AG08396 (cell line): ENCODE results near the gene GPR108.
A peak's percentile ranks its signal among the peaks of the same experiment; 100 is the strongest.

Source experiments
- DNase-seq: peaks from one replicate; pipeline ENCODE4 v3.0.0; 2012; ENCODE audit warnings: low spot score, mixed read lengths

The GPR108 gene

DNA sequence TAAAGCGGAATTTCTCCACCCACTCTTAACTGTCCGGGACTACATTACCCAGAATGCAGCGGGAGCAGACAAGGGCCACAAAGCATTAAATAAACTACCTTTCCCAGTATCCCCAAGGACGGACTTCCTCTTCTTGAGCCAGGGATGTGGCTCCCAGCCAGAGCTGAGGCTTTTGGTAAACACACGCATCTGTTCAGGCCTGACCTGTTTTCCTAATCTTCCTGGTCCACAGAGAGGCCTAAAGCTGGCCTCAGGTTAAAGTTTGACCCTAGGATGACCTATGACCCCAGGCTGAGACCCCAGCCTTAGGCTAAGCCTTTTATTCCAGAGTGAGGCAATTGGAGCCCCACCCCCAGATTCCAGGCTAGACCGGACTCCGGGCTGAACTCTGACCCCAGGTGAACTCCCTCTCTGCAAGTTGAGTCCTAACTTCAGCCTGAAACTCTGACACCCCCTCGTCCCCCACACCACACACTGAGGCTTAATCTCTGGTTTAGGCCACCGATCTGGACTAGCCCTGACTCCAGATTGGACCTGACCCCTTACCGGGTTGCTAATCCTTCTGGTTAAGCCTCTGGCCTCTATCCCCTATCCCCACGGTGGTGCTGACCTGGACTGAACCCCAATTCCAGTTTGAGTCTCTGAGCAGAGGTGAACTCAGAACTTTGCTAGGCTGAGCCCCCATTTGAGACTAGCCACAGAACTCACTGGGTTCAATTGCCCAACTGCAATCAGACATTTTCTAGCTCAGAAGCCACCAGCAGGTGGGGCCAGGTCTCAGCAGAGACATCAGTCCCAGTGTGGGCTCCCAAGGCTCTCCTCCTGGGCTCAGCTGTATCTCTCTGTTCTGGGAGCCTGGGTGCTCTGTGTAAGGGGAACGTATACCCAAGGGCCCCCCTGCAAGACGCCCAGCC is 750 bp upstream of the GPR108 start:
- DNase-seq, result peak; percentile 74

DNA sequence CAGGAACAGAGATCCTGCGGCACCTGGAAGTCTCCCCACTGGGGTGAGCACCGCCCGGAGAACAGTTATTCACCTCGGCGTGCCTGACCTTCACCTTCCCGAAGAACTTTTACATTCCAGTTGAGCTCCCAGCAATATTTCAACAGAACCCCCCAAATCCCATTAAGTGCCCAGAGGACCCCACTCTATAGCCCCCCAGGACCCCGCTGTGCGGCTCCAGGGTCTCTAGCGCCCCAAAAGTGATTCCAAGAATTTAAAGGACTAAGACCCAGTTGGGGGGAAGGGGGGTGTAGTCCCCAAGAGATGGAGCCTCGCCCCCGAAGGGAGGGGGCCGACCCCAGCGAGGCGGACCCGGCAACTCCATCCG is 480 bp downstream of the GPR108 start:
- no peak for DNase-seq

DNA sequence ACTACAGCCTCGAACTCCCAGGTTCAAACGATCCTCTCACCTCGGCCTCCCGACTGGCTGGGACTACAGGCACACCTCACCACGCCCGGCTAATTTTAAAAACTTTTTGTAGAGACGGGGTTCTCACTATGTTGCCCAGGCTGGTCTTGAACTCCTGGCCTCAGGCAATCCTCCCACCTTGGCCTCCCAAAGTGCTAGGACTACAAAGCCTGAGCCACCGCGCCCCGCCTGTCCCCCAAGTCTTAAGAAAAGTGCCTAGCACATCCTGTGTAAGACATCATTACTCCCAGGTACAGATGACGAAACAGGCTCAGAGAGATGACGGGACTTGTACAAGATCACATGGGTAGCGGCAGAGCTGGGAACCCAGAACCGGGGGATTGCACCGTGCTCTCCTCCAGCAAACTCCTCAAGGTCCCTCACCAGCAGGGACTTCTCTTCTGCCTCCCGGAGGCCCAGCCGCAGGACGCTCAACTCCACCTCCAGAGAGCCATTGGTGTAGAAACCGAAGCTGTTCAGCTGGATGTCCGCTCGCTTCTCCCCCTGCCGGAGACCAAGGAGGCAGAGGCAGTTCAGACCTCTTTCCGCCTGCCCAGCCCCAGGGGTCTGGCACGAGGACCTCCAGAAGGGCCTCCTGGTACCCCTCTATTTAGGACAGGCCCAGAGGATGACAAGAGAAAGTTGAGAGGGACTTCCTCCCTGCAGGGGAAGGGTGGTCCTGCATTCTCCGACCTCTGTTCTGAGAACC is 1.0 kb downstream of the GPR108 start:
- peak; percentile 88 for DNase-seq

DNA sequence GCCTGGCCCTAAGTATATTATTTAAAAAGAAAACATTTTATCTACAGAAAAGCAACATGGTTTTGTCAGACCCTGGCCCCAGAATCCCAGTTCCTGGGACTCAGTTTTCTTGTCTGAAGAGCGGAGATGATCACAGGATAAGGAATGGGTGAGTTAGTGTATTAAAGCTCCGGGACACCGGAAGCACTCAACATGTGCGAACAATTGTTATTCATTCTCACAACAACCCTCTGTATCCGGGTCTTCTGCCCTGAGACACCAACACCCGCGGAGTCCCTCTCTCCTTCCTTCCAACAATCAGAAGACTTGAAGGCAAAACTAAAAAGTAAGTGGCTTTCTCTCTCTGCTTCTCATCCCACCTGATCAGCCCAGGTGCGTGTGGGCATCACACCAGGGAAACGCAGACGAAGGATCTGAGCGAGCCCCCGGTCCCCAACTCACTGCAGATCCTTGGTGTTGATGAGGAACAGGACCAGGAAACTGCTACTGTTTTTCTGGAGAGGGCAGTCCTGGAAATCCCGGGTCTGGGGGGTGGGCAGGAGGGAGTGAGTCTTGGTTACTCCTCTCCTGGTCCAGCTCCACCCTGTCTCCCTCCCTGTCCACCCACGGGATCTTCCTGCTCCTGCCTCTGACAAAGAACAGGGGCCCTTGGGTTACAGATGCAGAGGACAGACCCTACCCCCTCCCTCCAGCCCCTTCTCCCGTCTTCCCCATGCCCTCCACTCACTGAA is 2.0 kb downstream of the GPR108 start:
- DNase-seq, result no peak

DNA sequence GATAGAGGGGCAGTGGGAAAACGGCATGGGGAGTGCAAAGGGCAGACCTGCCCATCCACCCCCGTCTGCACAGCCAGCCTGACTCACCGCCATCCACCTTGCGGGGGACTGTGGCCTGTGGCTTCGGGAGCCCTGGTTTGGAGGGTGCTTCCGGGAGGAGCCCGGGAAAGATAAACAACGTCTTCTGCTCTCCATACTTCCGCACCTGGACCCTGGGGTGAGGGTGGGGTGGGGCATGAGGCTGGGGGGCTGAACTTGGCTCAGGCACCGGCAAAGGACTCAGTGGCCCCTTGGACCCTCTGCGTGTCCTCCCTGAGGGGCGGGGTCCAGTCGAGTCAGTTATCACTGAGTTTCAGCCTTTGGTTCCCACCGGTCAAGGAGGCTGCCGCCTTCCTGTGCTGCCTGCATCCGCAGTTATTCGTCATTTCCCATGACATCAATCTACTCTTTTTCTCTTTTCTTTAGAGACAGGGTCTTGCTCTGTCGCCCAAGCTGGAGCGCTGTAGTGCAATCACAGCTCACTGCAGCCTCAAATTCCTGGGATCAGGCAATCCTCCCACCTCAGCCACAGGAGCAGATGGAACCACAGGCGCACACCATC is 3.2 kb downstream of the GPR108 start:
- DNase-seq, result no peak

GRCh38 chr19:6733338-6734095 is 3.9 kb downstream of the GPR108 start:
- DNase-seq, result no peak

GRCh38 chr19:6732803-6733337 is 4.5 kb downstream of the GPR108 start:
- DNase-seq, result no peak

DNA sequence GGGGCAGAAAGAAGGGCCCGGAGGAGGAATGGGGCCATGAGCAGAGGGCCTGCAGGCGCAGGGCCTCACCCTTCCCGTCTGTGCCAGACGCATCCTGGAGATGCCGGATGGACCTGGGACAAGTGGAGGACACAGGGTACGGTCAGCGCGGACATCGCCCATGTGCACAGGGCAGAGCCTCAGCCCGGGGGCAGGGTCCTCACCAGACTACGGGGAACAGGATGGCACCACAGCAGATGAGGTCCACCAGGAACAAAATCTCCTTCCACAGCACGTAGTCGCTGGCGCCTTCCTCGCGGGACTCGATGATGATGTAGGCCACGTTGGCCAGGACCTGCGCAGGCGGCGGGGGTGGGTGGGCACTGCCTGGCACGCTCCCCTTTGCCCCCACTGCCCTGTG is 5.6 kb downstream of the GPR108 start:
- no peak for DNase-seq

- DNase-seq, result no peak
Observed at GRCh38 chr19:6730941-6731670, 6.3 kb downstream of the GPR108 start.

DNA sequence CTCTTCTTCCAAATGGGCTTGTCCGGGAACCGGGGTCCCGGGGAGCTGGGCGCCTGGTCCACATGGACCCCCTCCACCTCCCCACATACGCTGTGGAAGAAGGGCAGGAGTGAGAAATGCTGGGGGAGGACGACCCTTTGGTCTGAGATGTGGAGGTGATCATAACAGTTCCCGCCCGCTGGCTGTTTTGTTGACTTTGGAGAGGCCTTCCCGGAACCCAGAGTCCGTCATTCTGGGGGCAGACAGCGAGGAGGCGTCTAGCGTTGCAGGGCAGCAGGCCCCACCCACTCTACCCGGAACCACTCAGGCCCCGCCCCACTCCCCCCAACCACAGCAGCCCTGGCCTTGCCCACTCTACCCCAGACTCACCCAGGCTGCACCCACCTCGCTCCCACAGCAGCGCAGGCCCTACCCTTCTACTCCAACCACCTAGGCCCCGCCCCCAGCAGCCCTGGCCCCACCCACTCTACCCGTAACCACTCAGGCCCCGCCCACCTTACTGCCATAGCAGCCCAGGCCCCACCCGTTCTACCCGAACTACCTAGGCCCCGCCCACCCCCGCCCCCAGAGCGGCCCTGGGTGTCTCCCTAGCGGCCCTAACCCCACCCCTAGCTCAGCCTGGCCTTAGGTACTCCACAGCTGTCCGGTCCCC is 7.1 kb downstream of the GPR108 start:
- no peak for DNase-seq

DNA sequence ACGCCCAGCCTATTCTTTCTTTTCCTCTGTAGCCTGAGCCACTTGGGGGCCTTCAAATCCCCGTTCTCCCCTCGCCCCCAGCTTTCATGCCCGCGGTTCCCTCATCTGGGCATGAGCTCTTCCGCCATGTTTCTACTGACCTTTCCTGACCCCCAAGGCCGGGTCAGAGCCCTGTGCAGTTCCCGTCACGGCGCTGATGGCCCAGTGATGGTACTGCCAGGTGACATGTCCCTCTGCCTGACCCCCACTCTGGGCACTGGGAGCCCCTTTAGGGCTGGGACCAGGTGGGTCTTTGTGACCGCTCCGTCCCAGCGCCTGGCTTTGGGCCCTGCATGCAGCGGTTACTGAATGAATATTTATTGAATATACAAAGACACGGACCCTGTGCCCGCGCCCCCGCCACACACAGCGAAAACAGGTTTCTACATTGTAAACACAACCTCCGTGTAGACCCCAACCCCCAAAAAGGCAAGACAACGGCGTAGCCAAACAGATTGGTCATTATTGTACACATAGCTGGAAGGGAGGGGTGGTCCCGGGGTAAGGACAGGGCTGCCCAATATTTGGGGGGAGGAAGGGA is 7.7 kb downstream of the GPR108 start:
- DNase-seq, result no peak

DNA sequence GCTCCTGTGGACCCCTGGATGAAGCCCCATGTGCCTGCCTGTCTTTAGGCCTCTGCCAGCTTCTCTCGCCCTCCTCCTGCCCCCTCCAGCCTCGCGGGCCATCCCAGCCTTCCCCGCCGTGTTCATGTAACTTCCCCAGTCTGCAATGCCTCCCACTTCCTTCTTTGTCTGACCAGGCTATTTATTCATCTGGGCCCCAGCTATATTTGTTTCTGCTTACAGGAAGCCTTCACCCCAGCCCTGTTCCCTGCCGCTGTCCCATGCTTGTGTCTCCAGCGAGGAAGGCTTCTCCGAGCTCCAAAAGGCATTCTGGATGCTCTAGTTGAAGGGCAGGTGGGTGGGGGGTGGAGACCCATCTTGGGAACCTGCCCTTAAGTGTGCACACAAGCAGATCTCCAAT is 9.0 kb downstream of the GPR108 start:
- no peak for DNase-seq

GRCh38 chr19:6725513-6726231 is 11.7 kb downstream of the GPR108 start:
- DNase-seq, result no peak

DNA sequence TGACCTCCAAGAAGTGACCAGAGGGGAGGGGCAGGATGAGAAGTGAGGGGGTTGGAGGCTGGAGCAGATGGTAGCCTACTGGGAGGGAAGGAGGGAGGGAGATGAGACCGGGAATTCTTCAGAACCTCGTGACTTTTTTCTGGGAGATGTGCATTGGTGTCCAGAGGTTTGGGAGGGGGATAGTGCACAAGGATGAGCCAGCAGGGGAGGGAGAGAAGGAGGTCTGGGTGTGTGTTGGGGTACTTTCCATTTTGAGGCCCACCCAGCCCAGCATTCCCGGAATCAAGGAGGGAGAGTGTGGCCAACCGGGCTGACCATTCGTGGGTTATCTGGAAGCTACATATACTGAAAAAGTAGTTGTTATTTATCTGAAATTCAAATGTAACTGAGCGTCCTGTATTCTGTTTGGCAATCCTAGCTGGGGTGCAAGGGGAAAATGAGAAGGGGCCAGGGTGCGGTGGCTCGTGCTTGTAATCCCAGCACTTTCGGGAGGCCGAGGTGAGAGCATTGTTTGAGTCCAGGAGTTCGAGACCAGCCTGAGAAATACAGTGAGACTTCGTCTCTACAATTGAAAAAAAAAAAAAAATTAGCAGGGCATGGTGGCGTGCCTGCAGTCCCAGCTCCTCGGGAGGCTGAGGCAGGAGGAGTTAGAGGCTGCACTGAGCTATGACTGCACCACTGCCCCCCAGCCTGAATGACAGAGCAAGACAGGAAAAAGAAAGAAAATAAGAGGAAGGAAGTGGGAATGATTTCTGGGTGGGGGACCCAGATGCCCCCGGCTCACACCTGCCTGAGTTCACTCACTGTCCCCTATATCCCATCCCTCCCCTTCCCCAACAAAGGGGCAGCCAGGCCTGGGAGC is 12.5 kb downstream of the GPR108 start:
- no peak for DNase-seq

- DNase-seq, result no peak
Observed at GRCh38 chr19:6723738-6724137, 13.6 kb downstream of the GPR108 start.

DNA sequence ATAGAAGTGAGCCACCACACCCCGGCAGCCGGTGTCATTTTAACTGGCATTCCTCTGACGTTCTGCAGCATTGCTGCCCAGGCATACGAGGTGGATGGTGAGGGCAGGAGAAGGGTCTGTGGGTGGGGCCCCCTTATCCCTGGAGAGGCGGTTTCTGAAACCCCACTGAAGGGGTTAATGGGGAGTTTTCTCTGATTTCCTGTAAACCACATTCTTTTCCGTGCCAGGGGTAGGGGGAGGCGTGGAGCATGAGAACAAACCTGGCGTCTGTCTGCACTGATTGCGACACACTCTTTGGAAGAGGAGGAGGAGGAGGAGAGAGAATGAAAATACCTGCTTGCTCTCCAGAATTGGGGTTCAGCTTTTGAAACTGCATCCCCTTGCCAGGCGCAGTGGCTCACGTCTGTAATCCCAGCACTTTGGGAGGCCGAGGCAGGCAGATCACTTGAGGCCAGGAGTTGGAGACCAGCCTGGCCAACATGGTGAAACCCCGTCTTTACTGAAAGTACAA is 14.2 kb downstream of the GPR108 start:
- no peak for DNase-seq

DNA sequence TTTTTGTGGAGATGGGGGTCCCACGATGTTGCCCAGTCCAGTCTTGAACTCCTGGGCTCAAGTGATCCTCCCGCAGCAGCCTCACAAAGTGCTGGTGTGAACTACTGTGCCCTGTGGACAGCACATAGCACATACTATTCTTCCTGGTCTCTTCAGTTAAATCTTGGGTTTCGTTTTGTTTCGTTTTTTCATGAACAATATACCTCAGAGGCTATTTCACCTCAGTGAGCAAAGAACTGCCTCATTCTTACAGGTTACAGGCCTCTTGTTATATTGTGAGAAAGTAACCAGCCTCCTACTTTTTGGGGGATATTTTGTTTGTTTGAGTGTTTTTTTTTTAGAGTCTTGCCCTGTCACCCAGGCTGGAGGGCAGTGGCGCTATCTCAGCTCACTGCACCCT is 15.6 kb downstream of the GPR108 start:
- no peak for DNase-seq

- no peak for DNase-seq
Observed at GRCh38 chr19:6721138-6721474, 16.3 kb downstream of the GPR108 start.
